Left colon (tissue), 2 donors: ENCODE measurements around the gene ABLIM2. TPM values are rescaled to one million over a fixed set of nuclear protein-coding genes. Genes with fewer than 3 reads are reported as not detected.

Source experiments
- ATAC-seq: fragments of 200-7000 bp; cut with Tn5 transposase; one replicate; pipeline ENCODE4 v1.9.1; 2020; ENCODE audit warnings: mild to moderate bottlenecking, moderate library complexity
- DNase-seq, 2 donors: peaks; one replicate each; pipeline ENCODE4 v3.0.0-alpha.2; 2020
- intact Hi-C, 2 donors: fragments of 100-400 bp; cut with DNase I in 1 of 2; cut with micrococcal nuclease in 1 of 2; formaldehyde crosslinking; loops; one replicate each; pipeline versions ENCODE4 v1.11.2 to v1.14.0; 2022; cut with DNase I, micrococcal nuclease
- total RNA-seq, 2 donors: library from RNA; stranded (reverse); fragmentation: NEBNext Ultra II Directional; extraction: Animal tissue kit (Norgen Biotek cat#: 25700); gene quantifications; one replicate each; pipeline ENCODE4 v1.2.1, GENCODE V29; 2021
- donor health status: DM: no; HTN: no; CAD: no.
- donor health status: DM: yes; HTN: yes; CAD: no.

Gene ABLIM2
- total RNA-seq, 2 donors from 2014 or later: 18.7 to 24.4 TPM

DNA sequence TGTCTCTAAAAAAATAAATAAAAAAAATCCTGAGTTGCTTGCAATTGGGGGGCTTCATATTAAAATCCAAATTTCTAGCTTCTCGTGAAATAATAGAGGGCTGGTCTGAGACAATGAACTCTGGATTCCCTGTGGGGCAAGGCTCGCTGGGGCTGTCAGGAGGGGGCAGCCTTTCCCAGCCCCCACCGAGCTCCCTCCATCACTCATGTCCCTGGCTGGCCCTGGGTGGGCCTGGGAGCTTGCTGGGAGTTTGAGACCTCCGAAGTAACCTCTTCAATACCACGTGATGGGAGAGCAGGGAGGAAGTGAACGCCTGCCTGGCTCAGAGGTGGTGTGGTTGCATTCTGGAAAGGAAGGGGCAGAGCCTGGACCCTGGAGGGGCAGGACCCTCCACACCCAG lies 164.9 kb downstream of the ABLIM2 start:
- DNase-seq (no peak), ATAC-seq (no peak)
- intact Hi-C loops: no loop called here

DNA sequence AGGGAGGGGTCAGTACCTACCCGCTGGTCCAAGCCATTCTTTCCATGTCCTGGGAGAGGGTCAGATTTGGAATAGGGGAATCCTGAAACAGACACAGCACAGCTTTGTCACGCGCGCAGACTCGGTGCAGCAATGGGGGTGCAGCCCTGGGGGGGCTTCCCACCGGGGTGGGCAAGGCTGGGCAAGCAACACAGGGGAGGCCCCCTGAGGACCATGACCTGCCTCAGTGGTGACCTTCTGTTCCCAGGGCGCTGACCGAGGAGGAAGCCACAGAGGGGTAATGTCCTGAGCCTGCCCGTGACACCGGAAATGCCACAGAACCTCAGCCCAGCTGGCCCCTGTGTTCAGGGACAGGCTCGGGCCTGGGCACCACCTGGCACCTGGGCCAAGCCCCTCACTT lies 165.8 kb downstream of the ABLIM2 start:
- intact Hi-C loops: no loop called here
- ATAC-seq (peak; percentile 7), DNase-seq (no peak)

DNA sequence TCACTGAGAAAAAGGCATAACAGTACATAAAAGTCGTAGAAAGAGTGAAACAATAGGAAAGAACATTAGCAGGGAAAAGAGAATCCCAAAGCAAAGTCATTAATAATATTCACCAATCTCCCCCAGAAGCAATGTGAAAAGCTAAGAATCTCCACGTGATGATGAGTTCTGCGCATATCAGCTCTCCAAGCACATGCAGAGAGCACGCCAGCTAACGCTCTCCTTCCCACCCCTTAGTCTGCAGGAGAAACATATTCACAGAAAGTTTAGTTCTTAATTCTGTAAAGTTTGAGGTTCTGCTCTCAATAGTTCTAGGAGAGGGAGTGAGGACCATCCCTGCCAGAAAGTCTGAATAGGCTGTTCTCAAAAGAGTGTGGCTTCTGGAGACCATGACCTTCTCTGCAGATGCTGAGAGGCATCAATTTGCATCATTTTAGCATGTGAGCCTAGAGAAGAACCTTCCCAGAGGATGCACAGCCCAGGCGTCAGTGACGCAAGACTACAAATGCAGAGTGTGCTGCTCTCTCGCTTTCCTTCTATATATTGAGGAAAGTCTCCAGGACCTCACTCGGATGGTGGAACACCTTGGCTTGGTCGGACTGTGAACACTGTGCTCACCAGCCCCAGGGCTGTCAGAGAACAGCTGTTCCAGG lies 167.7 kb downstream of the ABLIM2 start:
- no peak for DNase-seq
- intact Hi-C loops: no loop called here
- ATAC-seq: no peak

DNA sequence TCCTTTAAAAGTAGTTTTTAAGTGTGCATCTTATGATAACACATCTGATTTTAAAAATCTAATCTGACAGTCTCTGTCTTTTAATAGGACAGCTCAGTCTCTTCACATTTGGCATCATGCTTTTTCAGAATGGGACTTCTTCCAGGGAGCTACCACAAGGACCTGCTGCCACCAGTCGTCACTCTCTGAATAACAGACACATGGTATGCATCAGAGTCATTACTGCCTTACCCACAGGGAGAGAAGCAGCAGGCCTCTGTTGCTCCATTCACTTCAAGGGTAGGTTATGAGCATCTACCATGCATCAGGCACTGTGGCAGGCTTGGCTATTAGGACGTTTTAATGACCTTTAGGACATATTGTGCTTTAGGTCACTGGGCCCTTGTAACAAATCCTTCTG lies 169.0 kb downstream of the ABLIM2 start:
- DNase-seq: no peak
- intact Hi-C loops: loop anchor here (5.0 to 10.0 kb wide), 2 partner anchors 185 to 187 kb away; no protein-coding TSS in a partner anchor
- no peak for ATAC-seq

DNA sequence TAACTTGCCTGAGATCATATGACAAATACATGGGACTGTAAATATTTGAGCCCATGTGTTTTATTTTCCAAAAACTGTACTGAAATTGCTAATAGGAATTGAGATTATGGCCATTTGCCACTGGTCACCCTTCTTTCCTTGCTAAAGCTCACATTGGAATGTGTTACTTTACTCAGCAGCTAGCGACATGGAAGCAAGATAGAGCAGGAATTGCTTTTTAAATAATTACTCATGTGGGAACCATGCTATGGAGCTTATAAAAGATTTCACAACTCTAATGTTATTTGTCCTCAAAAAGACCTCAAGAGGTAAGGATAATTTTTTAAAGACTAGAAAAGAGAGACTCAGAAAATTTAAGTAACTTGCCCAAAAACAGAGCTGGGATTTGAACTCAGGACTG lies 170.2 kb downstream of the ABLIM2 start:
- intact Hi-C loops: loop anchor here (5.0 to 10.0 kb wide), 2 partner anchors 184 to 186 kb away; no protein-coding TSS in a partner anchor
- DNase-seq (no peak), ATAC-seq (no peak)

DNA sequence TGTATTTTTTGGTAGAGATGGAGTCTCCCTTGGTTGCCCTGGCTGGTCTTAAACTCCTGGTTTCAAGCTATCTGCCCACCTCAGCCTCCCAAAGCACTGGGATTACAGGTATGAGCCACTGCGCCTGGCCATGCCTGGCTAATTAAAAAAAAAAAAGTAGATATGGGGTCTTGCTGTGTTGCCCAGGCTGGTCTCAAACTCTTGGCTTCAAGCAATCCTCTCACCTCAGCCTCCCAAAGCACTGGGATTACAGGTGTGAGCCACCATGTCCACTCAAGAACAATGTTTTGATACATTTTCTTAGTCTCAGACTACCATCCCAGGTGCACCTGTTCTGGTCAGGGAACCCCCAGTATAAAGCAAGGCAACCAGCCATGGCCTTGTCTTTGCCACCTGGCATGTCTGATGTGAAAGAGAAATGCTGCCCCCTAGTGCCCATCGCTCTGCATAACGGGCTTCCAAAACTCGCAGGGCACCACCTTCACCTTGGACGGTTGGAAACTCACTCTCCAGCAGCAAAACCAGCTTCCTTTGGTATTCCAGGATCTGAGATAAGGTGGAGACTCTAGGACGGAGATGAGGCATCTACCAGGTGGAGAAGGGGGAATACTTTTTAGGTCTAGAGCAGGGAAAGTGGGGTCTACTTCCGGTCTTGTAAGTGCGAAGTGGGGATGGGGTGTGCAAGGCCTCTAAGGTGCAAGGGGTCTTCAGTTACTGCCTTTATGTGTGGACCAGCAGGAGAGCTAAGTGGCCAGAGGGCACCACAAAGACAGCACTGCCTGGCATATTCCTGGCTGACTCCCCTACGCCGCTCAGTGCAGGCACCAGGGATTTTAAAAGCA lies 171.2 kb downstream of the ABLIM2 start:
- intact Hi-C loops: loop anchor here (5.0 to 10.0 kb wide), 2 partner anchors 183 to 185 kb away; no protein-coding TSS in a partner anchor
- ATAC-seq: peak; percentile 53
- DNase-seq: peak; percentile 66 to 86

DNA sequence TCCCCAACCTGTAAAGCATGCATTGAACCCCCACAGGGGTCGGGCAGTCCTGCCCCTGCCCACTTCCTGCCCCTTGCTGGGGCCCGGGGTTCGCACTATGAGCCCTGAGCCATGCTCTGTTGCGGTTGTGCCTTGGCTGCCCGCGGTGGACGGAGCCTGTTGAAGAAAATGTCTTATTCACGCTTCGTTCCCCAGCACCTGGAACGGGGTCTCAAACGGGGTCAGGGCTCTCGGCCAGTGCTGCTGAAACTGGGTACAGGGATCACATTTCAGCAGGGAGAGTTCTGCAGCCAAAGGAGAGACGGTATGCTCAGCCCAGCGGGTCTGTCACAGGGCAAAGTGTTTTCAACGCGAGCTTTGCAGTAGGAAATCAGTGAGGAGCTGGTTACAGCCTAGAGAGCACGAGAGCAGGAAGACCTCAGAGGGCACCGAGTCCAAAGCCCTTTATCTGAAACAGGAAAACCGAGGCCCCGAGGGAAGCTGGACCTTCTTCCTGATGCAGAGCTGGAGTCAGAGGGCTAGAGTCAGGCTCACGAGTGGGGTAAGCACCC lies 172.6 kb downstream of the ABLIM2 start:
- intact Hi-C loops: loop anchor here (5.0 to 10.0 kb wide), 2 partner anchors 181 to 184 kb away; no protein-coding TSS in a partner anchor
- ATAC-seq: no peak
- no peak for DNase-seq

DNA sequence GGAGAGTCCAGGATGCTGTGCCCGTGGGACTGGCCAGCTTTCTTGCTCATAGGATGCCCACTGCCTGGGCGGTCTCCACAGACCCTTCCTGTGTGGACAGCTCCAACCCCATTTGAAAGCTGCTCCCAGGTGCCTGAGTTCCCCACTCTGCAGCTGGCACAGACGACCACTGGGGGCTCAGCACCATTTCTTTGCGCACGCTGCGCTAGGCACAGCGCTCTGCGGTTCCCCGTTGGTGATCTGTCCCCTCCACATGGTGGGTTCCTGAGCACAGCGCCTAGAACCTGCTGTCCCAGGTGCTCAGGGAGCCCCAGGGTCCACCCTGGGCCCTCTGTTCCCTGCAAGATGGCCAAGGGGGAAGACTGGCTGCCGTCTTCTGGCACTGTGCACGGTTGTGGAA lies 173.5 kb downstream of the ABLIM2 start:
- no peak for DNase-seq
- intact Hi-C loops: loop anchor here (5.0 to 10.0 kb wide), 2 partner anchors 180 to 183 kb away; no protein-coding TSS in a partner anchor
- ATAC-seq: no peak

DNA sequence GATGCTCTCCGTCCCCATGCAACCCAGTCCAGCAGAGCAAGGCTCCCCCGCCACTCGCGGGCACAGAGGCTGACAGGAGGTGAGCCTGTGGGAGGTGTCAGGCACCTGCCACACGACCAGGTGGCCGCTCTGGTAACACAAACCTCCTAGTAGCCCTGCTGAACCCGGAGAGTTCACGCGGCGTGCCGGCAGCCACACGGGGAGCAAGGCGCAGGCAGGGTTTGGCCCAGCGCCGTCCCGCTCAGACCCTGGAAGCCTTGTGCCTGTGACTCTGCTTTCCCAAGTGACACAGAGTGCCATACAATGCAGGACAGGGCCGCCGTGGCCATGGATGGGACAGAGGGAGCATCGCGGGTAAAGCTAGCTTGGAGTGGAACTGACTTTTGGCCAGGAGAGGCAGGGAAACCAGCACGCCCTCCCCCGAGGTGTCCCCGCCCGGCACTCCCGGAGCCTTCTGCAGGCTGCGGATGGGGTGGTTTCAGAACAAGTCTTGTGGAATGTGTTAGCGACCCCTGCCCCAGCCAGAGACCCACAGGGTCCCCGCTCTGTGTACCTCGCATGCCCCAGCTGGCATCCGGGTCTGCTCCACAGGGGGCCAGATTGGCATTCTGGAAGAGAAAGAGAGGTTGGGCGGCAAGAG lies 174.2 kb downstream of the ABLIM2 start:
- DNase-seq (peak in 1 of 2 donors; percentile 41), ATAC-seq (peak; percentile 24)
- intact Hi-C loops: loop anchor here in 1 of 2 donors (10.0 kb wide), 1 partner anchor 180 kb away; no protein-coding TSS in a partner anchor

DNA sequence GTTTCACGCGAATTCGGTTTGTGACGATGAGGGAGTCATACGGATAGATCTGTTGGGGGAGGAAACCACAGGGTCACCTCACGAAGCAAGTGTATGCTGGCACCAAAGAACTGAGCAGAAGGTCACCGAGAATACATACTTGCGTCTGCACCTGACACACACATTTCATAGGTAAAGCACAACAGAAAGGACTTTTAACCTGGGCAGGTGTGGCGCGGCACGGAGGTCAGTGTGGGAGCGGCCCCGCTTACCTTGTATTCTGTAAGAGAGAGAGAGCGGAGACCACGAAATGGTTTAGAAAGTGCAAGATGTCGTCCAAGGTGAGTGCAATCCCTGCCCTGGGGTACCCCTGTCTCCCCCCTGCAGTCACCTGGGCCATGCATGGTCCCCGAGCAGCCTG lies 175.3 kb downstream of the ABLIM2 start:
- intact Hi-C loops: loop anchor here in 1 of 2 donors (10.0 kb wide), 1 partner anchor 178 kb away; no protein-coding TSS in a partner anchor
- DNase-seq (peak; percentile 70 to 78), ATAC-seq (peak; percentile 60)

DNA sequence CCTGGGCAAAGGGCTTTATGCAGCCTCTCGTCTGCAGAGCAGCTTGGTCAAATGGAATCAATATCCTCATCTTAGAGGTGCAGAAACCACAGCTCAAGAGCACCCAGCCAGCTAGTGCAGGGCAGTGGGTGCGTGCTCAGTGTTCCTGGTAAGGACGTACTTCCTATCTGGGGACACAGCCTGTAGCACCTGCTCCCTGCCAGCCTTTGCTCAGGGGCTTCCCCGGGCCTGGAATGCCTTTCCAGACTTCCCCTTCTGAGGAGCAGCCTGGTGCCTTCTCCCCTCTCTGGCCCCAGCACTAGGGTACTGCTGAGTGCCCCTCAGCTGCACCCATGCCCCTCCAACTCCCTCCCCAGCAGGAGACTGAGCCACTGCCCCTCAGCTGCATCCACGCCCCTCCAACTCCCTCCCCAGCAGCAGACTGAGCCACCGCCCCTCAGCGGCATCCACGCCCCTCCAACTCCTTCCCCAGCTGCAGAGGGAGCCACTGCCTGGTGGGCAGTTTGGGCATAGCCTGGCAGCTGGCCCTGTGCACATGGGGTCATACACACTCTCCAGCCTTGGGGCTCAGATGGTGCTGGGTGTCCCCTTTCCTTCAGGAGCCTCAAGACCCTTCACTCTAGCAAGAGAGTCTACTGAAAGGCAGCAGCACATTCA lies 176.7 kb downstream of the ABLIM2 start:
- ATAC-seq (peak; percentile 22), DNase-seq (peak; percentile 53 to 65)
- intact Hi-C loops: loop anchor here in 1 of 2 donors (10.0 kb wide), 1 partner anchor 177 kb away; no protein-coding TSS in a partner anchor

DNA sequence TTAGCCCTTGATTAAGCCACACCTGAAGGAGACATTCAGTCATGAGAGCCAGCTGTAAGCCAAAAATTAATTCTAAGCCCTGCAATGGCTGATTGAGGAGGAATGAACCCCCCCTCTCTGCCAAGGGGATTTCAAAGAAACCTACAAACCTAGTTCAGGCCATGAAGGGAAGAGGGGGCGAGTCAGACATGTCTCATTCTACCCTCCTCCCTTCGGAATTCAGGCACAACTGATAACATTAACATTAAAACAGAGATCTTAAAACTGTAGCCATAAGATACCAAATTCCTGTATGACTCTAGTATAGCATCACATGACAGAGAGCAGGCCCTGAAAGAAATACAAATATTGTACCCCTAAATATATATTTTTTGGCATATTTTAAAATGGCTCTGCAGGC lies 178.6 kb downstream of the ABLIM2 start:
- DNase-seq (no peak), ATAC-seq (no peak)
- intact Hi-C loops: loop anchor here in 1 of 2 donors (10.0 kb wide), 1 partner anchor 175 kb away; no protein-coding TSS in a partner anchor

DNA sequence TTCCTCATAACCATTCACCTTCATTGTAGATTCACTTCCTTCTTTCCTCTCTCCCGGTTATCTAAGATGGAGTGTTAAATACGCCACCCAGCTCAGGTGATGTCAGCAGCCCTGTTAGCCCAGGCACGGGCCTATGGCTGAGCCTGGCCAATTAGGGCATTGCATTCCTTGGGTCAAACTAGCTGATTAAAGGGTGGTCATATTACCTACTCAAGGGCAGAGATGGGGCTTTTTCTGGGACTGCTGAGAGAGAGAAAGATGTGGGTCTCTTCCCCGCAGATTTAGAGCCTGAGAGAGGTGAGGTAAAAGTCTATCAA lies 179.0 kb downstream of the ABLIM2 start:
- ATAC-seq: no peak
- intact Hi-C loops: no loop called here
- no peak for DNase-seq

DNA sequence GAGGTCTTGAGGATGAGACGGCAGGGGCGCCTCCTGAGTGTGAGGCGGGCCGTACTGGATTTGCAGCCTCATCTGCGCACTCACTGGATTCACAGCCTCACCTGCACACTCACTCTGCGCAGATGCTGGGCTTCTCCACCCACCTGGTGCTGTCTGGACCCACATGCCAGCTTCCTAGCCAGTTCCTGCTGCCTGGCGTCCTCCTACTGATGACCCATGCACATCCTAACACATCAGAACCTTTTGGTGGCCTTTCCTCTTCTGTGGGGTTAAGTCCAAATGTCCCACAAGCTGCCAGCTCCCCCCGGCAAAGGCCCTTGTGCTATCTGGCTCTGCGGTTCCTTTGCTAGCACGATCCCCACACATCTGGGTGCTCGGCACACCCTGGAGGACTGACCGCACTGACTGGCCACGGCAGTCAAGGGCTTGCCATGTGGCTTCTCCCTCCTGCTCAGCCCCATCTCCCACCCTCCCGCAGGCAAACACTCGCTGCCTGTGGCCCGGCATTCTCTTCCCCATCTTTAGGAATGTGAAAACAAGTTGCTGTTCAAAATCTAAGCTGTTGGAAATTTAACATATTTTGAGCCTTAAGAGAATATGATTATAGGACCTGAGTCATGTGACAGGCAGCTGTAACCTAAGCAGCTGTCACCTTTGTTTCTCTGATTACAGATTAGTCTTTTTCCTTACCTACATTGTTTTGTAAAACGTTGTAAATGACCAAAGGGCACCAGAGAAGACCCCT lies 179.5 kb downstream of the ABLIM2 start:
- DNase-seq (peak; percentile 56 to 60), ATAC-seq (peak; percentile 43)
- intact Hi-C loops: no loop called here

DNA sequence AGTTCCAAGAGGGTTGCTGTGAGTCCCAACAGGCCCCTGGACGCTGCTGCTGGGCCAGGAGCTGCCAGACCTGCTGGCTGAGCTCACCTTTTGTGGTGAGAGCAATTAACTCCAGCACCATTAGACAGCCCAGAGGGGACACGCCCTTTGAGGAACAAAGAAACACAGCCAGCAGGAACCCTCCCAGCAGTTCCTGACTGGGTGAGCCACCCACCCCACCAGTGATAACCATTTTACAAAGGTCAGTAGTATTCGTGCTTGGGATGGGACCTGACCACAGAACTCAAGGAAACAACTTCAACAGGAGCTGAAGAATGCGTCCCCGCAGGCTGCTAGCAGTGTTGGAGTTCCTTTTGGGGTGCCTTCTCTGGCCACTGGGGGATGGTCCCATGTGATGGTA lies 180.1 kb downstream of the ABLIM2 start:
- ATAC-seq: peak; percentile 79
- intact Hi-C loops: no loop called here
- peak; percentile 71 to 89 for DNase-seq

DNA sequence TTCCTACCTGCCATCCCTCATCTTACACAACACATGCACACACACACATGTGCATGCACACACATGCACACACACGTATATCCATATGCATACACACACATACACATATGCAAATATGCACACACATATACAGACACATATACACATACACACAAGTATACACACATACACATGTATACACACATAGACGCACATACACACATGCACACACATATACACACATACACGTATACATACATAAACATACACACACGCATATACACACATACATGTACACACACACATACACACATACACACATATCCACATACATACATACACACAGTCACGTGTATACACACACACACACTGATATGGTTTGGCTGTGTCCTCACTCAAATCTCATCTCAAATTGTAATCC lies 182.0 kb downstream of the ABLIM2 start:
- no peak for ATAC-seq
- no peak for DNase-seq
- intact Hi-C loops: no loop called here

DNA sequence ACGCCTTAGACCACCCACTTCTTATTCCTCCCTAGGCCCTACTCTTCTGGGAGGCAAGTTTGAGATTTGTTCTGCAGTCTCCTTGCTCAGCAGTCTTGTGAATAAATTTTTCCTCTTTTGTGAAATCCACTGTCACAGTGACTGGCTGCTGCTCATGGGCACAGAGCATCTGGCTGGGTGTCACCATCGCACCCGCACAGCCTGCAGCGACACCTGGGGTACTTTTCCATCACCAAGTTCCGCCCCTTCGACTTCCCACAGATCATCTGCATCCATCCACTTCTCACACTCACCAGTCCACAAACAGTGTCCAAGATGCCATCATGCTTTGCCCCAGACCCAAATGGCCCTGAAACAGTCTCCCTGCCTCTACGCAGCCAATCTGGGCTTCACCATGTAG lies 182.6 kb downstream of the ABLIM2 start:
- intact Hi-C loops: no loop called here
- ATAC-seq: no peak
- DNase-seq: no peak

DNA sequence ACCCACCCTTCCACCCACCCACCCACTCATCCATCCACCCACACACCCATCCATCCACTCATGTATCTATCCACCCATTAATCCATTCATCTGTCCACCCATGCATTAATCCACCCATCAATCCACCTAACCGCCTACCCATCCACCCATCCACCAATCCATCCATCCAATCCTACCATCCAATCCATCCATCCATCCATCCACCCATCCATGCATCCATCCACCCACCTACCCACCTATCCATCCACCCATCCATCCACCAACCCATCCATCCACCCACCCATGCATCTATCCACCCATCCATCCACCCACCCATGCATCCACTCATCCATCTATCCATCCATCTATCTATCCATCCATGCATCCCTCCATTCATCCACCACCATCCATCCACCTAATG lies 184.2 kb downstream of the ABLIM2 start:
- DNase-seq (no peak), ATAC-seq (no peak)
- intact Hi-C loops: no loop called here
